Neural cell (in vitro differentiated cells): ENCODE measurements around the gene SRF.

Source experiments
- CTCF ChIP-seq: fragments of 450-650 bp; IDR thresholded peaks from 2 replicates; pipeline ENCODE4 v1.5.1; 2014; ENCODE audit warnings: antibody characterized with exemption, mild to moderate bottlenecking, moderate library complexity; ENCODE audit not compliant: poor library complexity, severe bottlenecking
- EP300 ChIP-seq: fragments of 450-650 bp; conservative IDR thresholded peaks from 2 replicates; pipeline ENCODE4 v1.6.1; 2014; ENCODE audit warnings: antibody characterized with exemption, mild to moderate bottlenecking, moderate library complexity; ENCODE audit not compliant: poor library complexity, severe bottlenecking
- EZH2 ChIP-seq: fragments of 200-600, 300-800 bp; shearing (Covaris generic), sonication (generic); IDR thresholded peaks from 2 replicates; pipeline ENCODE4 v1.6.1; 2014; ENCODE audit warnings: antibody characterized with exemption, low read length, borderline replicate concordance, mild to moderate bottlenecking; ENCODE audit not compliant: insufficient read depth, poor library complexity, severe bottlenecking
- POLR2AphosphoS5 ChIP-seq: IDR thresholded peaks from 2 replicates; pipeline ENCODE4 v1.6.1; 2012

- TF ChIP-seq CTCF: no peak
- TF ChIP-seq POLR2AphosphoS5: no peak
- no peak for TF ChIP-seq EZH2
- TF ChIP-seq EP300: no peak
Observed at GRCh38 chr6:43124481-43124880, 46.6 kb upstream of the SRF start.
